GM12864 (cell line): ENCODE results near the gene KCNN3.

Experiments used
- DNase-seq: peaks from one replicate; pipeline ENCODE4 v3.0.0-alpha.2; 2011; ENCODE audit warnings: low read depth
- H3K4me3 ChIP-seq: 2 replicates; pipeline ENCODE4 v1.5.1; 2011; ENCODE audit warnings: mild to moderate bottlenecking, low read depth, low read length, control low read depth
- CTCF ChIP-seq: IDR thresholded peaks from 2 replicates; pipeline ENCODE4 v1.5.1; 2011; ENCODE audit warnings: low read depth, mild to moderate bottlenecking, moderate library complexity, low read length, control low read depth, inconsistent platforms; ENCODE audit errors: missing control alignments

KCNN3 gene

GRCh38 chr1:154726896-154727753 lies 143.0 kb downstream of the KCNN3 start:
- TF ChIP-seq CTCF: no peak
- no peak for DNase-seq
- H3K4me3 ChIP-seq: no peak overlapping the region

DNA sequence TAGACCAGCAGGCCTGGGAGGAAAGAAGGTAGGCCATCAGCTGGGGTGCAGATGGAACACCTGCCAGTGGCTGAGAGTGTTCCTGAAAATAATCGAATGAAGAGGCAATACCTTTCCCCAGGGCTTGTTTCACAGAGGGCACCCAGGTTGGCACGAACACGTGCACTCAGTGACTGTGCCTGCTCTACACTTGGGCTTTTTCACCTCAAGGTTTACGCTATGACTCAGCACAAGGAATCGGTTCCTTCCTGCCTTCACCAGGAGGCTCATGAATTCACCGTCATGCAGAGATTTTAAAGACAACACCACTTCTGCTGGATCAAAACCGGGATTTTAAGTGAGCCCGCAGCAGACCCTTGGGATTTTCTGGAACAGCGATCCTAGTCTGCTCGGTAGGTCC lies 143.6 kb downstream of the KCNN3 start:
- H3K4me3 ChIP-seq: no peak overlapping the region
- TF ChIP-seq CTCF: no peak
- DNase-seq: no peak

DNA sequence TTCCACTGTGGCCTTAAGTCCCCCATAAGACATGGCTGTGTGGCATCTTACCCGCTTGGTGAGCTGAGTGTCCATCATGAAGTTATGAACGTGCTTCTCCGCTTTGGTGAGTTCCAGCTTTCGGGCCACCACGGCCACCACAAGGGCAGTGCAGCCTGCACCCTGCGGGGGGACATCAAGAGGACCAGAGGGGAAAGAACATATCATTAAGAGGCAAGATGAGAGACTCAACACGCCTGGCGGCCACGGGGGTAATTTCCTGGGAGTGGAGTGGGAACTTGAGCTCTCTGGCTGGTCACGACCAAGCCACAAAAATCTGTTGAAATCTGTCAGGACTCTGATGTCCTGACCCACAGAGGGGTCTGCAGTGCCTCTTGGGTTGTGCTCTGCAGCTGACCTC lies 144.2 kb downstream of the KCNN3 start:
- no peak overlapping the region for H3K4me3 ChIP-seq
- no peak for TF ChIP-seq CTCF
- no peak for DNase-seq

- no peak for TF ChIP-seq CTCF
- DNase-seq: no peak
- no peak overlapping the region for H3K4me3 ChIP-seq
Observed at GRCh38 chr1:154720328-154721297, 149.5 kb downstream of the KCNN3 start.

DNA sequence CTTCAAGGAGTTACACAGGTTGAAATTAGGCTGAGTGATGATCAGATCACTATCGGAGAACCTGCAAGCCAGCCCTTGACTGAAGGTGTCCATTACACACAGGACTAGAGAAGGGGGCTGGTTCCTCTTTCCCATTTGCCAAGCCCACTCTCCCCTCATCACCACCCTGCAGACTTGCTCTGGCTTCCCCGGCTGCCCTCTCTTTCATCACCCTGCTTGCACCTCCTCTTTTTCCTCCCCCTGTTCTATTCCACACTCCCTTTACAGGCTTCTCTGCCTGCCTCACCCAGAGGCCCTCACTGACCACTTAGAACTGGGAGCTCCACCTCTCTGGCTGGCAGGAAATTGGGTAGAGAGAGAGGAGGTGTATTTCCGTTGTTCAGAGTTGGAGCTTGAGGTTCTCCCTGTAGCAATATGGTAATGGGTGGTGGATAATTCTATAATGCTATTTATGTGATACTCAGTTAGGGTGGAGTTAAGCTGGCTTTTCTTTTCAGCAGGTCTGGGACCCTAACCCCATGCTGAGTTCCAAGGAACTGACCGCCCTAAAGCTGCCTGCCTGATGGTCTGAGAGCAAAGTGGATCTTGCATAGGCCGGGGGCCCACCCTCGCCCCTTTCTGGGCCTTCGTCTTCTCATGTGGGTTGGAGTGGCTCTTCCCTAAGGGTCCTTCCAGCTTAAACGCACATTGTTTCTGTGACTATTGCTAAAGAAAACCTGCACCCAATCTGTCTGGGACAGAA lies 150.3 kb downstream of the KCNN3 start:
- H3K4me3 ChIP-seq: no peak overlapping the region
- no peak for DNase-seq
- TF ChIP-seq CTCF: no peak

DNA sequence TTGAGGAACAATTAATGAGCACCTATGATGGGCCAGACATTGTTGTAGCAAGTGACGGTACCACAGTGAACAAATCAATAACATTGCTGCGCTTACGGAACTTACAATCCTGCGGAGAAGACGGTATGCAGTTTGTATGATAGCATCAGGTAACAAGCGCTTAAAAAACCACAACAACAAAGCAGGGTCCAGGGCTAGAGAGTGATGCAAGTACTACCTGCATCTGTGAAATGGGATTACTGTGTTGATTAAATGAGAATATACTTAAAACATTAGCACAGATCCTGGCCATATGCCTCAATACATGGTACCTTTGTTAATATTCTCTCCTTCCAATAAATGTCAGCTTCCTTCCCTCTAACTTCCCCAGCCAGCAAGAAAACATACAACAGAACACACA lies 151.5 kb downstream of the KCNN3 start:
- DNase-seq: no peak
- H3K4me3 ChIP-seq: no peak overlapping the region
- no peak for TF ChIP-seq CTCF
